Gastroesophageal sphincter (tissue), 3 donors: Measurements from ENCODE around the gene PKDCC.

ENCODE experiments used
- CTCF ChIP-seq, 4 experiments: fragments of 200-600 bp in 2 of 4; fragments of 450-650 bp in 2 of 4; sonication (generic) in 1 of 4; IDR thresholded peaks; one replicate each; pipeline ENCODE4 v1.5.1; 2017 to 2019; ENCODE audit warnings: antibody characterized with exemption in 4 of 4, mild to moderate bottlenecking in 2 of 4, moderate library complexity in 2 of 4
- EP300 ChIP-seq: sonication (generic); formaldehyde crosslinking; IDR thresholded peaks from one replicate; pipeline ENCODE4 v1.6.1; 2017; ENCODE audit warnings: antibody characterized with exemption, mild to moderate bottlenecking
- POLR2A ChIP-seq, 2 donors: fragments of 450-650 bp; IDR thresholded peaks; one replicate each; pipeline ENCODE4 v1.6.1; 2017; ENCODE audit warnings: antibody characterized with exemption in 2 of 2, mild to moderate bottlenecking in 2 of 2, moderate library complexity in 1 of 2

DNA sequence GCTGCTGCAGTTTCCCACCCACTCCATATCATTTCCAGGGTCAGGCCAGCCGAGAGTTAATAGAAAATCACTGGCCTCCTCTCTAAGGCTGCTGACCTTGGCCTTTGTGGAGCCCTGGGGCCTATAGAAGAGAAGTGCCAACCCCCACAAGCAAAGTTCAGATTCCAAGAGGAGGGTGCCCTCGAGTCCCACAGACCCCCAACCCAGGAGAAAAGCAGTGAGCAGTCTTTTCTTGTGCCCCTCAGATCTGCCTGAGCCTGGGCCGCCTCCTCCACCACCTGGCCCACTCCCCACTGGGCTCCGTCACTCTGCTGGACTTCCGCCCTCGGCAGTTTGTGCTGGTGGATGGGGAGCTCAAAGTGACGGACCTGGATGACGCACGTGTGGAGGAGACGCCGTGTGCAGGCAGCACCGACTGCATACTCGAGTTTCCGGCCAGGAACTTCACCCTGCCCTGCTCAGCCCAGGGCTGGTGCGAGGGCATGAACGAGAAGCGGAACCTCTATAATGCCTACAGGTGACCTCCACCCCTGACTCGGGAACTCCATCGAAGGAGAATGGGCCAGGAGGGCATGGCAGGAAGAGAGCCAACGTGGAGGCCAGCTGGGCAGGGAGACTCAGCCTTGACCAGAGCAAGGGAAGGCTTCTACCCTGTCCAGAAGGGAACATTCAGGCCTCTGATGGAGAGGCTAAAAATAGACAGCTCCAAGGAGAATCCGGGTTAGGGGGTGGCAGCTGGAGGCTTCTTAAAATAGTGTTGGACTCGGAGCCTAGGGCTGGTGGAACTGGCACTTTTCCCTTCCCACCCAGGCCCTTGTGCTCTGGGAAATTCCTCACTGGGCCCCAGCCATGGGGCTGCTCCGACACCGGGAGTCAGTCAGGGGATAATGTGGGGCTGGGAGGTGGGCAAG, 6.2 kb downstream of the PKDCC start:
- TF ChIP-seq POLR2A (IDR thresholded peaks at IDR 0.05) (peak; percentile 10 to 23), CTCF (IDR thresholded peaks at IDR 0.05) (no peak), EP300 (peak; percentile 70)
